Measurements from ENCODE around the gene BMF.

Gene BMF

GRCh38 chr15:40065166-40065565, 43.5 kb downstream of the BMF start:
- DNase-seq (ENCODE audit: low read depth) = no peak

- DNase-seq (ENCODE audit: low read depth) = no peak
Measured at GRCh38 chr15:40064231-40064894, 44.3 kb downstream of the BMF start.

- DNase-seq (ENCODE audit: low read depth) = no peak
Measured at GRCh38 chr15:40063563-40064011, 45.1 kb downstream of the BMF start.

GRCh38 chr15:40062816-40063562, 45.7 kb downstream of the BMF start:
- DNase-seq (ENCODE audit: low read depth) = no peak

GRCh38 chr15:40061212-40061901, 47.3 kb downstream of the BMF start:
- no peak for DNase-seq (ENCODE audit: low read depth)

GRCh38 chr15:40060236-40060961, 48.3 kb downstream of the BMF start:
- DNase-seq (ENCODE audit: low read depth) = no peak

- no peak for DNase-seq (ENCODE audit: low read depth)
Measured at GRCh38 chr15:40059821-40060220, 48.9 kb downstream of the BMF start.

GRCh38 chr15:40058476-40059140, 50.1 kb downstream of the BMF start:
- peak; percentile 49 for DNase-seq (ENCODE audit: low read depth)

- DNase-seq (ENCODE audit: low read depth) = no peak
Measured at GRCh38 chr15:40055576-40056293, 52.9 kb downstream of the BMF start.

- peak; percentile 73 for DNase-seq (ENCODE audit: low read depth)
Measured at GRCh38 chr15:40054855-40055575, 53.7 kb downstream of the BMF start.

- DNase-seq (ENCODE audit: low read depth) = no peak
Measured at GRCh38 chr15:40054605-40054854, 54.1 kb downstream of the BMF start.

GRCh38 chr15:40053831-40054604, 54.7 kb downstream of the BMF start:
- no peak for DNase-seq (ENCODE audit: low read depth)

GRCh38 chr15:40053079-40053830, 55.4 kb downstream of the BMF start:
- no peak for DNase-seq (ENCODE audit: low read depth)

GRCh38 chr15:40052604-40053003, 56.1 kb downstream of the BMF start:
- DNase-seq (ENCODE audit: low read depth) = no peak

- no peak for DNase-seq (ENCODE audit: low read depth)
Measured at GRCh38 chr15:40051616-40052415, 56.9 kb downstream of the BMF start.

- no peak for DNase-seq (ENCODE audit: low read depth)
Measured at GRCh38 chr15:40050788-40051470, 57.8 kb downstream of the BMF start.

- no peak for DNase-seq (ENCODE audit: low read depth)
Measured at GRCh38 chr15:40048926-40049475, 59.7 kb downstream of the BMF start.
